Eye (tissue), 1 donor: ENCODE measurements around the gene MAN2B2.

Experiments
- DNase-seq: peaks from one replicate; pipeline ENCODE4 v3.0.0-alpha.2; 2015

MAN2B2 gene

DNA sequence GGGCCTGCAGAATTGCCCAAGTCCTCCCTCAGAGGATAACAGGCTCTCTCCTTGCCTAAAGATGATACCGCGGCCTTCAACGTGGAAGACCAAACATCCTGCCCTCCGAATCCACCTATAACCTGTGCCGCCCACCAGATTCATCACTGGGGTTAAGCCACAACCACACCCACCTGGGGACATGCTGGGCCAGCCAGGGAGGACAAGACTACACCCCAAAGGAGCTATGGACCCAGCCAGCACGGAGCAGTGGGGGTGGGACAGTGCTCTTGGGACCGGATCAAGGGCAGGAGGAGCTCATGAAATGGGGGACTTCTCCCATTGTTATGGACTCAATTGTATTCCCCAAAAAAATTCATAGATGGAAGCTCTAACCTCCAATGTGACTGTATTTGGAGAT lies 6.8 kb upstream of the MAN2B2 start:
- no peak for DNase-seq

- no peak for DNase-seq
These were observed 6.2 kb upstream of the MAN2B2 start for GRCh38 chr4:6568689-6569332.

DNA sequence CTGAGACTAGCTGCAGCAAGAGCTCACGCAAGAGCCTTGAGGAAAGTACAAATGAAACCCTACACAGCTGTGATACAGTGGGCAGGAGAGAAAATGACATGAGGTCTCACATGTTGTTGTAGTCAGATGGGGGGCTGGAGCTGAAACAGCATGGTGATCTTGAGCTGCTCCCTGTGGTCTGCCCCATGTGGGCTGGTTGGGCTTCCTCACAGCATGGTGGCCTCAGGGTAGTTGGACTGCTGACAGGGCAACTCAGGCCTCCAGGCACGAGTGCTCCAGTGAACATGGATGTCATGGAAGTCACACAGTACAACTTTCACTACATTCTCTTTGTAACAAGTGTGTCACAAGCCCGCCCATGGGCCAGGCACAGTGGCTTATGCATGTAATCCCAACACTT lies 3.4 kb upstream of the MAN2B2 start:
- no peak for DNase-seq

DNA sequence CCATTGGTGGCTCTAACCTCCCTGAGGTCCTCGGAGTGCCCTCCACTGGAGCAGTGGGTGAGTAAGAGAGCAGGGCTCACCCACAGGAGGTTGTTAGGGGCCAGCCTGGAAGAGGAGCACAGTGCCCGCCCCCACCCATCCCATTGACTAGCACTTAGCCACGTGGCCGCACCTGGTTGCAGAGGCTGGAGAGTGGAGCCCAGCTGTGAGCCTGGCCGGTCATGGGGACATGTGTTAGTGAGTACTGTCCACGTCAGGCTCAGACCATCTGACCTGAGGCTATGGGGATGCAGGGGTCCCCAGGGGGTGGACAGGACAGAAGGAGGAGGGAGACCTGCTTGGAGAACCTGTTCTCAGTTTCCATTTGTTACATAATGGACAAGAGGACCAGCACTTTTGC lies 1.4 kb upstream of the MAN2B2 start:
- no peak for DNase-seq

- DNase-seq: no peak
These were observed 823 bp upstream of the MAN2B2 start for GRCh38 chr4:6573986-6574746.

GRCh38 chr4:6575503-6576240 lies 683 bp downstream of the MAN2B2 start:
- DNase-seq: no peak

GRCh38 chr4:6576512-6576911 lies 1.5 kb downstream of the MAN2B2 start:
- DNase-seq: no peak

- DNase-seq: no peak
These were observed 1.9 kb downstream of the MAN2B2 start for GRCh38 chr4:6576932-6577331.

DNA sequence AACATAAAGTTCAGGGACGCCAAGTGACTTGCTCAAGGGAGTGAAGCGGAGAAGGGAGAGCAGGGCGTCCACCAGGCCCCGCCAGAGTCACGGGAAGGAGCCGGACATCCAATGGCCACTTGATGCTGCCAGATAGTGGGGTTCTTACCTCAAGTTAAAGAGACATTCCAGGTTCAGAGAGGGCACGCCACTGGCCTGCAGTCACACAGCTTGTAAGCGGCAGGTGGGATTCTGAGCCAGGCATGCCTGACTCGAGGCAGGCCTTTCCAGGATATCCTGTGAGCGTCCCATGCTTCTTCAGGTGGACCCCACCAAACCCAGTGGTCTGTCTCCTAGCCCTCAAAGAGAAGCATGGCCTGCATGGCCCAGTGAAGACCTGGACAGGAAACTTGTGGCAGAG lies 2.4 kb downstream of the MAN2B2 start:
- no peak for DNase-seq

GRCh38 chr4:6578221-6578620 lies 3.2 kb downstream of the MAN2B2 start:
- DNase-seq: no peak

DNA sequence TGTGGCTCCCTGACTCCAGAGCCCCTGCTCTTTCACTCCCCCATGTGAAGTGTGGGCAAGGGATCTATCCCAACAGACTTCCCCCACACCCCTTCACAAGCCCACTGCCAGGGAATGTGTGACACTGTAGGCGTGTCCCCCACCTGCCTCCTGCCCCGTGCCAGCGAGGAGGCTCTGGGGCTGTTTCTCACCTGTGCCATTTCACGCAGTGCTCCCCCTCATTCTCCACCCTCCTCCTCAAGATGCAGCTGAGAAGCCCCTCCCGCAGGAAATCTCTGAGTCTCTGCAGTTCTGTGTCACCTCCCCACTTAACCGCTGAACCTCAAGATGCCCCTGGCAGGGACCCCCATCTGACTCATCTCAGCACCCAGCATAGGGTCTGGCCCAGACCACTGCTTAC lies 5.4 kb downstream of the MAN2B2 start:
- no peak for DNase-seq

DNA sequence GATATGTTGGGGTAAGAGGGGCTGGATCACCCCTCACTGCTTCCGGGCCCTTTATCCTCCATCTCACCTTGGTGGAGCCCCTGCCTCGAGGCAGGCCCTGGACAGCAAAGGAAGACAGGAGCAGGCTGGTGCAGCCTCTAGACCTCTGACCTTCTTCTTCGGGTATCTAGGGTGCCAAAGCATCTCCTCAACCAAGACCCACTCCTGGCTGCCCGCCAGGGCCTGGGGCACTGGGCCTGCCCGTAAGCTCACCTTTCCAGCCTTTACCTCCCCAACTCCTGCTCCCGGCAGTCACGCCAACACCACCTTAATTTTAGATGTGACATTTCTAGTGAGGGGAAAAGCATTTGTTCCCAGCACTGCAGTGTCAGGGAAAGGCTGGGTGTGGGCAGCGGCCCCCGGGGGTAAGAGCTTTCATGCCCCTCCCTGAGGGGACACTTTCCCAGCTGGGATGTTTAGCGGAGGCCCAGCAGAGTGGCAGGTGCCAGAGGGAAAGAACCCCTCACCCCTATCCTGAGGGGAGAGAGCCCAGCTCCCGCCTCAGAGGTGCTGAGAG lies 6.7 kb downstream of the MAN2B2 start:
- no peak for DNase-seq

DNA sequence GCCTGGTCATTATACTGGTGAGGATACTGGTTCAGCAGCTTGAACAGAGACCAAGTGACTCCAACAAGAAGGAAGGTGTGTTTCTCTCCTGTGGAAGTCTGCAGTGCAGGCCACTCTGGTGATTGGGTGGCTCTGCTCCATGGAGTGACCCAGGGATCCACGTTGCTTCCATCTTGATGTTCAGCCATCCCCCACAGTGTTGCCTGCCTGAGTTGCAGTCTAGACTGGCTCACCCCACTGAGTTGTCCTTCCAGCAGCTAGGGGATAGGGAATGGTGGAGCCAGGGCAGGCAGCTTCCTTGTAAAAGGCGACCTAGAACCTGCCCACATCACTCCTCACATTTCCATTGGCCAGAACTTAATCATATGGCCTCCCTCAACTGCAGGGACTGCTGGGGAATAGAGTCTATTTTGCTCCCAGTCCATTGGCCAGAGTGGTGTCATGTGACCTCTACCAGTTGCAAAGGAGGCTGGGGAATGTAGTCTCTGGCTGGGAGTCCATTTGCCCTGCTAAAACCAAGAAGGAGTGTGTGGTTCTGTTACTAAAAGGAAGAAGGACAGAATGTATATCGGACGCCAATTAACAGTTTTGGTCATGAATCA lies 8.0 kb downstream of the MAN2B2 start:
- DNase-seq: no peak

DNA sequence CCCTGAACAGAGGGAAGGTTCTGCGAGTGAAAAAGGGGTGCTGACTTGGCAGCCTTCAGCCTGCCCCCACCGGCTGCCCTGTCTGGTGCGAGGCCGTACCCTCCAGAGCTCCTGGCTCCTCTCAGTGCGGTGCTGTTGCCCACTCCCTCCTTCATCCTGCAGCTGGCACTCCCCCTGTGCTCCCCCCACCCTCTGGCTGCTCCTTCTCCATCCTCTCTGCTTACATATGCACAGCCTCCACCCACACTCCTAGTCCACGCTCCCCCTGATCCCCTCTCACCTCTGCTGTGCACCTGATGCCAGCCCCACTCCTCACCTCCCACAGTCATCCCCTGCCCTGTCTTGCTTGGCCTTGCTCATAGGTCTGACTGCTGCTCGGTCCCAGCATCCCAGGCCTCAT lies 9.9 kb downstream of the MAN2B2 start:
- no peak for DNase-seq

DNA sequence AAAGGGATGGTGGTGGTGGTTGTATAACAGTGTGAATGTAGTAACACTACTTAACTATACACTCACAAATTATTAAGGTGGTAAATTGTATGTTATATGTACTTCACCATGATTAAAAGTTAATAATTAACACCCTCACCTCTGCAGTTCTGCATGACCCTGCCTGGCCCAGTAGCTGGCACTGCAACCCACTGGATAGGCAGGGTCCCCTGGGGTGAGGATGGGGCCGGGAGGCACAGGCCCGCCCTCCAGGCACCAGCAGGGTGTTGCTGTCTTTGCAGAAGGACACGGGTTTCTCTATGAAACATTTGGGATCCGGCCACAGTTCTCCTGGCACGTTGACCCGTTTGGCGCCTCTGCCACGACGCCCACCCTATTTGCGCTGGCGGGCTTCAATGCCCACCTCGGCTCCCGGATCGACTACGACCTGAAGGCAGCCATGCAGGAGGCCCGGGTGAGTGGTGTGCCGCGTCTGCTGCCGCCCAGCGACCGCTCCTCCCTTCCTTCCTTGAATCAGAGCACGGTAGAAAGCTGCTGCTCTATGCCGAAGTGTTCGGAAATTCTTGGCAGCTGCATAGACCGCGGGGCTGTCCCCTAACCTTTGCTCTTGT lies 11.8 kb downstream of the MAN2B2 start:
- no peak for DNase-seq

DNA sequence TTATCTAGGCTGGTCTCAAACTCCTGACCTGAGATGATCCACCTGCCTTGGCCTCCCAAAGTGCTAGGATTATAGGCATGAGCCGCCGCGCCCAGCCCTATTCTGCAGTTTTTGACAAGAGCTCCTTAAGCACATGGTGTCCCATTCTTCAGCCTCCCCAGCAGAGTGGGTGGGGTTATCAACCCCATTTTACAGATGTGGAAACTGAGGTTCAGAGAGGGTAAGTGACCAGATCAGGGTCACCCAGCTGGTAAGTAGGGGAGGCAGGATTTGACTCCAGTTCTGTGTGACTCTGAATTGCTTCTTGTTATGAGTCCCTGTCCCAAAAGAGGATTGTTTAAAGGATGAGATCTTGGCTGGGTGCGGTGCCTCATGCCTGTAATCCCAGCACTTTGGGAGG lies 14.5 kb downstream of the MAN2B2 start:
- DNase-seq: no peak

GRCh38 chr4:6591313-6591712 lies 16.3 kb downstream of the MAN2B2 start:
- DNase-seq: peak; percentile 49

- no peak for DNase-seq
These were observed 16.8 kb downstream of the MAN2B2 start for GRCh38 chr4:6591781-6592180.

DNA sequence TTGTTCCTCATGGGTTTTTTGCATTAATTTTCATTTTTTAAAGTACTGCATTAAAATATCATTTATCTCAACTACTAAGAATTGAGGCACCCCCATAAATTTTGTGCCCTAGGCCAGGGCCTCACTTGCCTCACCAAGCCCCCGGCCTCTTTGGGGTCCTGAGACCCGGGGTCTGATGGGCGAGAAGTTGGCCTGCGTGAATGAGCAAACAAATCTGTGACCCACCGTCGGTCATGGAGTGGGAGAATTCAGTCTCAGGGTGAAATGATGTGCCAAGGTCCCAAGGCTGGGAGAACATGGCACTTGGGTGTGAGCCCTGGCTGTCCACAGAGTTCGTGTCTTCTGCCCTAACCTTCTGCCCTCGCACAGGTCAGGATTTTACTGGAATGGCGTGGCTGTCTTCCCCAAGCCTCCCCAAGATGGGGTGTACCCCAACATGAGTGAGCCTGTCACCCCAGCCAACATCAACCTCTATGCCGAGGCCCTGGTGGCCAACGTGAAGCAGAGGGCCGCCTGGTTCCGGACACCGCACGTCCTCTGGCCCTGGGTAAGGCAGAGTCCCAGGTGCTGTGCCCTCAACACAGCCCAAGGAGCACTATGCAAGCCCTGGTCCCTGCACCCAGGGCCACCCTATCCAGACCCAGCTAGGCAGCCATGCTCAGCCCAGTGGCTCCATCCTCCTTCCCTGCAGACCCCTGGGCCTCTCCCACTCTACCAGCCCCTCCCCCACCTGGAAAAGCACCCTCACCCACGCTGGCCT lies 18.0 kb downstream of the MAN2B2 start:
- no peak for DNase-seq

DNA sequence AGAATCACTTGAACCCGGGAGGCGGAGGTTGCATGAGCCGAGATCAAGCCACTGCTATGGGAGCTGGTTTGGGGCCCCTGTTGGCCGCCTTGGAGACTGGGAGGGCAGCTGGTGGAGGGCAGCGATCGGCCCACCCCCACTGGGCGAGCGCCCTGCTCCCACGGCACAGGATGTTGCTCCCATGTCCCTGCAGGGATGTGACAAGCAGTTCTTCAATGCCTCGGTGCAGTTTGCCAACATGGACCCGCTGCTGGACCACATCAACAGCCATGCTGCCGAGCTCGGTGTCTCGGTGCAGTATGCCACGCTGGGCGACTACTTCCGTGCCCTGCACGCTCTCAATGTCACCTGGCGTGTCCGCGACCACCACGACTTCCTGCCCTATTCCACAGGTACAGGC lies 19.4 kb downstream of the MAN2B2 start:
- no peak for DNase-seq

- no peak for DNase-seq
These were observed 19.9 kb downstream of the MAN2B2 start for GRCh38 chr4:6594826-6595355.
